Upper lobe of left lung (tissue), 4 donors: ENCODE data around the gene B4GALT1.

ENCODE experiments used
- CTCF ChIP-seq, 6 experiments: fragments of 450-650 bp in 4 of 6; fragments of 200-600 bp in 2 of 6; sonication (generic) in 2 of 6; IDR thresholded peaks; one replicate each; pipeline ENCODE4 v1.5.1; 2016 to 2019; ENCODE audit warnings: antibody characterized with exemption in 6 of 6
- EP300 ChIP-seq, 4 donors: sonication (generic); formaldehyde crosslinking; IDR thresholded peaks; one replicate each; pipeline ENCODE4 v1.5.1; 2017; ENCODE audit warnings: antibody characterized with exemption in 4 of 4, control low read depth in 2 of 4
- POLR2A ChIP-seq, 4 donors: fragments of 450-650 bp; IDR thresholded peaks; one replicate each; pipeline ENCODE4 v1.5.1; 2016 to 2017; ENCODE audit warnings: antibody characterized with exemption in 4 of 4, mild to moderate bottlenecking in 2 of 4
- POLR2AphosphoS5 ChIP-seq, 2 donors: sonication (generic); formaldehyde crosslinking; IDR thresholded peaks; one replicate each; pipeline ENCODE4 v1.5.1; 2017; ENCODE audit warnings: antibody characterized with exemption in 2 of 2

GRCh38 chr9:33142535-33142934, 24.6 kb downstream of the B4GALT1 start:
- no peak for TF ChIP-seq CTCF (IDR thresholded peaks at IDR 0.05)
- no peak for TF ChIP-seq POLR2A (IDR thresholded peaks at IDR 0.05)
- TF ChIP-seq POLR2AphosphoS5 (IDR thresholded peaks at IDR 0.05) = no peak
- no peak for TF ChIP-seq EP300 (IDR thresholded peaks at IDR 0.05)
